Neural cell (in vitro differentiated cells): Measurements from ENCODE around the gene CHST6. TPM values are rescaled to one million over a fixed set of nuclear protein-coding genes. Genes with fewer than 3 reads are reported as not detected.

ENCODE experiments used
- H2AFZ ChIP-seq: fragments of 200-600, 300-800 bp; sonication (generic), shearing (Covaris generic); 2 replicates; pipeline ENCODE4 v1.6.0; 2014; ENCODE audit warnings: low read depth, mild to moderate bottlenecking, antibody characterized with exemption, low read length, moderate library complexity
- H3F3A ChIP-seq: fragments of 200-600 bp; shearing (Covaris generic); 2 replicates; pipeline ENCODE4 v1.6.1; 2016; ENCODE audit warnings: mild to moderate bottlenecking, moderate library complexity, mixed read lengths, antibody characterized with exemption, low read length; ENCODE audit not compliant: insufficient read depth, poor library complexity, severe bottlenecking
- H3K27ac ChIP-seq: fragments of 200-600, 300-800 bp; sonication (generic), shearing (Covaris generic); 2 replicates; pipeline ENCODE4 v1.5.1; 2014; ENCODE audit warnings: mild to moderate bottlenecking, low read length, moderate library complexity
- H3K27me3 ChIP-seq: fragments of 300-800, 200-600 bp; sonication (generic), shearing (Covaris generic); 2 replicates; pipeline ENCODE4 v1.6.0; 2014; ENCODE audit warnings: mild to moderate bottlenecking, low read depth, low read length, moderate library complexity; ENCODE audit not compliant: insufficient read depth
- H3K36me3 ChIP-seq: fragments of 300-800, 200-600 bp; sonication (generic), shearing (Covaris generic); 2 replicates; pipeline ENCODE4 v1.5.1; 2014; ENCODE audit warnings: mild to moderate bottlenecking, antibody characterized with exemption, low read length, moderate library complexity; ENCODE audit not compliant: insufficient read depth
- H3K4me2 ChIP-seq: fragments of 300-800, 200-600 bp; sonication (generic), shearing (Covaris generic); 2 replicates; pipeline ENCODE4 v1.6.0; 2014; ENCODE audit warnings: mild to moderate bottlenecking, low read length
- H3K4me3 ChIP-seq: fragments of 300-800, 200-600 bp; sonication (generic), shearing (Covaris generic); 2 replicates; pipeline ENCODE4 v1.5.1; 2014; ENCODE audit warnings: mild to moderate bottlenecking, low read length, moderate library complexity
- H3K79me2 ChIP-seq: fragments of 200-600 bp; shearing (Covaris generic); replicated peaks from 2 replicates; pipeline ENCODE4 v1.6.0; 2014; ENCODE audit warnings: mild to moderate bottlenecking, low read length, moderate library complexity; ENCODE audit not compliant: insufficient read depth
- H3K9ac ChIP-seq: fragments of 300-800, 200-600 bp; sonication (generic), shearing (Covaris generic); 2 replicates; pipeline ENCODE4 v1.6.1; 2016; ENCODE audit warnings: mild to moderate bottlenecking, low read length, mixed read lengths
- H3K9me2 ChIP-seq: fragments of 200-600 bp; shearing (Covaris generic); 2 replicates; pipeline ENCODE4 v1.6.1; 2016; ENCODE audit warnings: mild to moderate bottlenecking, low read length, mixed read lengths; ENCODE audit not compliant: insufficient read depth
- H3K9me3 ChIP-seq: fragments of 200-600, 300-800 bp; sonication (generic), shearing (Covaris generic); 2 replicates; pipeline ENCODE4 v1.6.1; 2016; ENCODE audit warnings: mild to moderate bottlenecking, mixed run types, low read length, moderate library complexity, mixed read lengths
- H4K20me1 ChIP-seq: fragments of 200-600 bp; shearing (Covaris generic); 2 replicates; pipeline ENCODE4 v1.6.1; 2016; ENCODE audit warnings: mild to moderate bottlenecking, mixed run types; ENCODE audit not compliant: insufficient read depth
- CTCF ChIP-seq: fragments of 450-650 bp; IDR thresholded peaks from 2 replicates; pipeline ENCODE4 v1.5.1; 2014; ENCODE audit warnings: antibody characterized with exemption, mild to moderate bottlenecking, moderate library complexity; ENCODE audit not compliant: poor library complexity, severe bottlenecking
- EP300 ChIP-seq: fragments of 450-650 bp; conservative IDR thresholded peaks from 2 replicates; pipeline ENCODE4 v1.6.1; 2014; ENCODE audit warnings: antibody characterized with exemption, mild to moderate bottlenecking, moderate library complexity; ENCODE audit not compliant: poor library complexity, severe bottlenecking
- EZH2 ChIP-seq: fragments of 200-600, 300-800 bp; shearing (Covaris generic), sonication (generic); IDR thresholded peaks from 2 replicates; pipeline ENCODE4 v1.6.1; 2014; ENCODE audit warnings: antibody characterized with exemption, low read length, borderline replicate concordance, mild to moderate bottlenecking; ENCODE audit not compliant: insufficient read depth, poor library complexity, severe bottlenecking
- MXI1 ChIP-seq: fragments of 450-650 bp; conservative IDR thresholded peaks from 2 replicates; pipeline ENCODE4 v1.6.1; 2014; ENCODE audit warnings: antibody characterized with exemption, mild to moderate bottlenecking; ENCODE audit not compliant: poor library complexity, severe bottlenecking
- POLR2AphosphoS5 ChIP-seq: IDR thresholded peaks from 2 replicates; pipeline ENCODE4 v1.6.1; 2012
- RAD21 ChIP-seq: fragments of 450-650 bp; conservative IDR thresholded peaks from 2 replicates; pipeline ENCODE4 v1.6.1; 2014; ENCODE audit warnings: antibody characterized with exemption, mild to moderate bottlenecking, moderate library complexity
- REST ChIP-seq: IDR thresholded peaks from 2 replicates; pipeline ENCODE4 v1.6.1; 2012; ENCODE audit warnings: borderline replicate concordance
- SMC3 ChIP-seq: fragments of 450-650 bp; conservative IDR thresholded peaks from 2 replicates; pipeline ENCODE4 v1.6.1; 2014; ENCODE audit warnings: antibody characterized with exemption, mild to moderate bottlenecking, moderate library complexity; ENCODE audit not compliant: poor library complexity
- TAF1 ChIP-seq: IDR thresholded peaks from 2 replicates; pipeline ENCODE4 v1.6.1; 2012; ENCODE audit warnings: low read depth
- polyA plus RNA-seq: library from polyadenylated mRNA; depleted of rRNA; stranded (reverse); fragments of >200 nt; gene quantifications from 2 replicates; pipeline ENCODE4 v1.2.3, GENCODE V29; 2014

Gene CHST6
- polyA plus RNA-seq, 1 donor from 2014 or later = 0.02 TPM

GRCh38 chr16:75477680-75478473, 17.4 kb downstream of the CHST6 start:
- no peak overlapping the region for H3K9ac ChIP-seq
- H3K4me2 ChIP-seq = no peak overlapping the region
- H3F3A ChIP-seq = no peaks in the 10 kb centered on the region
- H3K79me2 ChIP-seq = no peaks in the 10 kb centered on the region
- H4K20me1 ChIP-seq = no peaks in the 10 kb centered on the region
- H3K9me2 ChIP-seq = no peaks in the 10 kb centered on the region
- H3K27me3 ChIP-seq = no peaks in the 10 kb centered on the region
- no peaks in the 10 kb centered on the region for H3K36me3 ChIP-seq
- no peak overlapping the region for H2AFZ ChIP-seq
- no peak overlapping the region for H3K27ac ChIP-seq
- TF ChIP-seq REST (no peak), EZH2 (no peak), RAD21 (no peak), POLR2AphosphoS5 (no peak)
- no peak overlapping the region for H3K4me3 ChIP-seq
- H3K9me3 ChIP-seq = no peaks in the 10 kb centered on the region

- Histone ChIP-seq H3K9me2 (no peaks in the 10 kb centered on the region), H3K9me3 (no peaks in the 10 kb centered on the region), H3K36me3 (no peaks in the 10 kb centered on the region), H4K20me1 (no peaks in the 10 kb centered on the region), H2AFZ (no peak overlapping the region), H3K27ac (no peak overlapping the region), H3K4me3 (no peak overlapping the region), H3K79me2 (no peaks in the 10 kb centered on the region), H3F3A (no peaks in the 10 kb centered on the region), H3K4me2 (no peak overlapping the region), H3K9ac (no peak overlapping the region), H3K27me3 (no peaks in the 10 kb centered on the region)
- TF ChIP-seq SMC3 (no peak), RAD21 (no peak), REST (no peak), CTCF (no peak), TAF1 (no peak), EP300 (no peak), POLR2AphosphoS5 (no peak), EZH2 (no peak), MXI1 (no peak)
Measured at GRCh38 chr16:75476817-75477216, 18.4 kb downstream of the CHST6 start.
